ENCODE measurements around the gene PRKCA.

- TF ChIP-seq, protein P1, sequence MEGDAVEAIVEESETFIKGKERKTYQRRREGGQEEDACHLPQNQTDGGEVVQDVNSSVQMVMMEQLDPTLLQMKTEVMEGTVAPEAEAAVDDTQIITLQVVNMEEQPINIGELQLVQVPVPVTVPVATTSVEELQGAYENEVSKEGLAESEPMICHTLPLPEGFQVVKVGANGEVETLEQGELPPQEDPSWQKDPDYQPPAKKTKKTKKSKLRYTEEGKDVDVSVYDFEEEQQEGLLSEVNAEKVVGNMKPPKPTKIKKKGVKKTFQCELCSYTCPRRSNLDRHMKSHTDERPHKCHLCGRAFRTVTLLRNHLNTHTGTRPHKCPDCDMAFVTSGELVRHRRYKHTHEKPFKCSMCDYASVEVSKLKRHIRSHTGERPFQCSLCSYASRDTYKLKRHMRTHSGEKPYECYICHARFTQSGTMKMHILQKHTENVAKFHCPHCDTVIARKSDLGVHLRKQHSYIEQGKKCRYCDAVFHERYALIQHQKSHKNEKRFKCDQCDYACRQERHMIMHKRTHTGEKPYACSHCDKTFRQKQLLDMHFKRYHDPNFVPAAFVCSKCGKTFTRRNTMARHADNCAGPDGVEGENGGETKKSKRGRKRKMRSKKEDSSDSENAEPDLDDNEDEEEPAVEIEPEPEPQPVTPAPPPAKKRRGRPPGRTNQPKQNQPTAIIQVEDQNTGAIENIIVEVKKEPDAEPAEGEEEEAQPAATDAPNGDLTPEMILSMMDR (conservative IDR thresholded peaks at IDR 0.05; ENCODE audit: low read length) = no peak
- TF ChIP-seq EZH2phosphoT487 (IDR thresholded peaks at IDR 0.05; ENCODE audit: borderline replicate concordance) = no peak
Observed at GRCh38 chr17:66635386-66636045, 333.1 kb downstream of the PRKCA start.
